HEK293 (cell line): ENCODE data around the gene MYL6B.

ENCODE experiments used
- HOXD13 ChIP-seq: sonication (generic); formaldehyde crosslinking; IDR thresholded peaks from 2 replicates; pipeline ENCODE4 v1.8.0; 2022; ENCODE audit warnings: missing genetic modification reagents, borderline replicate concordance
- KLF1 ChIP-seq: fragments of 450-650 bp; formaldehyde crosslinking; IDR thresholded peaks from 2 replicates; pipeline ENCODE4 v1.5.1; 2016; ENCODE audit warnings: missing biosample characterization, missing genetic modification characterization
- KLF16 ChIP-seq: fragments of 450-650 bp; formaldehyde crosslinking; IDR thresholded peaks from 2 replicates; pipeline ENCODE4 v1.5.1; 2017; ENCODE audit warnings: missing biosample characterization, missing genetic modification characterization
- KLF17 ChIP-seq: fragments of 450-650 bp; formaldehyde crosslinking; IDR thresholded peaks from 2 replicates; pipeline ENCODE4 v1.5.1; 2016; ENCODE audit warnings: missing biosample characterization, missing genetic modification characterization
- PRDM10 ChIP-seq: fragments of 450-650 bp; formaldehyde crosslinking; IDR thresholded peaks from 2 replicates; pipeline ENCODE4 v1.5.1; 2016; ENCODE audit warnings: missing biosample characterization, missing genetic modification characterization
- SP7 ChIP-seq: fragments of 450-650 bp; formaldehyde crosslinking; IDR thresholded peaks from 2 replicates; pipeline ENCODE4 v1.5.1; 2016; ENCODE audit warnings: missing biosample characterization, missing genetic modification characterization
- WT1 ChIP-seq: fragments of 450-650 bp; formaldehyde crosslinking; IDR thresholded peaks from 2 replicates; pipeline ENCODE4 v1.5.1; 2016; ENCODE audit warnings: missing biosample characterization, missing genetic modification characterization
- YY2 ChIP-seq: fragments of 450-650 bp; formaldehyde crosslinking; IDR thresholded peaks from 2 replicates; pipeline ENCODE4 v1.5.1; 2016; ENCODE audit warnings: missing biosample characterization, missing genetic modification characterization
- ZBTB7A ChIP-seq: fragments of 450-650 bp; formaldehyde crosslinking; IDR thresholded peaks from 2 replicates; pipeline ENCODE4 v1.5.1; 2016; ENCODE audit warnings: low read depth, missing biosample characterization, missing genetic modification characterization
- ZFHX2 ChIP-seq: fragments of 450-650 bp; formaldehyde crosslinking; conservative IDR thresholded peaks from 2 replicates; pipeline ENCODE4 v1.5.1; 2016; ENCODE audit warnings: missing biosample characterization, missing genetic modification characterization
- ZFP41 ChIP-seq: fragments of 450-650 bp; formaldehyde crosslinking; IDR thresholded peaks from 2 replicates; pipeline ENCODE4 v1.5.1; 2016; ENCODE audit warnings: missing biosample characterization, missing genetic modification characterization, borderline replicate concordance
- ZNF18 ChIP-seq: fragments of 450-650 bp; formaldehyde crosslinking; IDR thresholded peaks from 2 replicates; pipeline ENCODE4 v1.5.1; 2016; ENCODE audit warnings: missing biosample characterization, missing genetic modification characterization
- ZNF341 ChIP-seq: fragments of 450-650 bp; formaldehyde crosslinking; IDR thresholded peaks from 2 replicates; pipeline ENCODE4; 2016; ENCODE audit warnings: low read depth, missing biosample characterization, missing genetic modification characterization
- ZNF404 ChIP-seq: fragments of 450-650 bp; formaldehyde crosslinking; IDR thresholded peaks from 2 replicates; pipeline ENCODE4 v1.5.1; 2017; ENCODE audit warnings: missing biosample characterization, missing genetic modification characterization
- ZNF433 ChIP-seq: fragments of 450-650 bp; formaldehyde crosslinking; IDR thresholded peaks from 2 replicates; pipeline ENCODE4 v1.5.1; 2016; ENCODE audit warnings: missing biosample characterization, missing genetic modification characterization, low read depth
- ZNF48 ChIP-seq: fragments of 450-650 bp; formaldehyde crosslinking; IDR thresholded peaks from 2 replicates; pipeline ENCODE4 v1.5.1; 2016; ENCODE audit warnings: missing biosample characterization, missing genetic modification characterization
- ZNF513 ChIP-seq: fragments of 450-650 bp; IDR thresholded peaks from 2 replicates; pipeline ENCODE4 v1.5.1; 2018; ENCODE audit warnings: missing biosample characterization, missing genetic modification characterization
- ZNF544 ChIP-seq: fragments of 450-650 bp; formaldehyde crosslinking; IDR thresholded peaks from 2 replicates; pipeline ENCODE4 v1.5.0; 2017; ENCODE audit warnings: missing biosample characterization, missing genetic modification characterization
- ZNF580 ChIP-seq: fragments of 450-650 bp; formaldehyde crosslinking; IDR thresholded peaks from 2 replicates; pipeline ENCODE4 v1.5.1; 2016; ENCODE audit warnings: missing biosample characterization, missing genetic modification characterization
- ZNF600 ChIP-seq: fragments of 450-650 bp; formaldehyde crosslinking; IDR thresholded peaks from 2 replicates; pipeline ENCODE4 v1.5.1; 2016; ENCODE audit warnings: missing biosample characterization, missing genetic modification characterization
- ZNF610 ChIP-seq: fragments of 450-650 bp; formaldehyde crosslinking; IDR thresholded peaks from 2 replicates; pipeline ENCODE4 v1.5.1; 2016; ENCODE audit warnings: missing biosample characterization, missing genetic modification characterization, borderline replicate concordance
- ZNF621 ChIP-seq: fragments of 450-650 bp; formaldehyde crosslinking; IDR thresholded peaks from 2 replicates; pipeline ENCODE4 v1.5.1; 2017; ENCODE audit warnings: missing biosample characterization, missing genetic modification characterization
- ZNF670 ChIP-seq: fragments of 450-650 bp; formaldehyde crosslinking; IDR thresholded peaks from 2 replicates; pipeline ENCODE4 v1.5.1; 2016; ENCODE audit warnings: missing biosample characterization, missing genetic modification characterization, low read depth
- ZSCAN18 ChIP-seq: fragments of 450-650 bp; formaldehyde crosslinking; IDR thresholded peaks from 2 replicates; pipeline ENCODE4 v1.5.1; 2016; ENCODE audit warnings: missing biosample characterization, missing genetic modification characterization
- ZSCAN4 ChIP-seq: fragments of 450-650 bp; formaldehyde crosslinking; IDR thresholded peaks from 2 replicates; pipeline ENCODE4 v1.5.1; 2017; ENCODE audit warnings: missing biosample characterization, missing genetic modification characterization
- ZXDB ChIP-seq: fragments of 450-650 bp; formaldehyde crosslinking; IDR thresholded peaks from 2 replicates; pipeline ENCODE4 v1.5.1; 2016; ENCODE audit warnings: missing biosample characterization, missing genetic modification characterization

MYL6B gene

GRCh38 chr12:56152132-56152755 lies at the start of gene MYL6B (continued):
- TF ChIP-seq PRDM10 (peak; percentile 70), KLF17 (tag by site-specific recombination) (peak; percentile 75; the same call in 1 of the 2 replicates), ZNF433 (tag by site-specific recombination) (no peak), ZSCAN18 (0 out of 2 replicates have a peak, but pooled peaks have one; percentile 27), ZFP41 (tag by site-specific recombination) (no peak), ZNF341 (tag by site-specific recombination) (no peak), ZNF580 (peak; percentile 88), KLF16 (tag by site-specific recombination) (peak; percentile 95), SP7 (tag by site-specific recombination) (peak; percentile 75; the same call in 1 of the 2 replicates), YY2 (tag by site-specific recombination) (peak; percentile 74), ZFHX2 (tag by site-specific recombination) (peak; percentile 63), KLF1 (peak; percentile 78), ZNF610 (peak; percentile 55; the same call in 1 of the 2 replicates), ZNF600 (tag by site-specific recombination) (0 out of 2 replicates have a peak, but pooled peaks have one; percentile 13), ZNF513 (peak; percentile 9; the same call in 1 of the 2 replicates), ZNF544 (tag by site-specific recombination) (no peak), ZNF404 (tag by site-specific recombination) (no peak), ZNF670 (no peak), ZBTB7A (peak; percentile 98), HOXD13 (CRISPR knock-in tag) (no peak), ZNF621 (tag by site-specific recombination) (no peak), ZNF18 (tag by site-specific recombination) (0 out of 2 replicates have a peak, but pooled peaks have one; percentile 11), ZNF48 (no peak), ZSCAN4 (tag by site-specific recombination) (peak; percentile 71; the same call in 1 of the 2 replicates), WT1 (tag by site-specific recombination) (peak; percentile 33; the same call in 1 of the 2 replicates), ZXDB (peak; percentile 88)
